DND-41 (cell line): ENCODE measurements around the gene SCD.
A peak's percentile ranks its signal among the peaks of the same experiment; 100 is the strongest.

Source experiments
- ATAC-seq: fragments of 200-7000 bp; cut with Tn5 transposase; 3 replicates; pipeline ENCODE4 v1.9.1; 2021; ENCODE audit warnings: low read depth; ENCODE audit not compliant: insufficient read depth
- DNase-seq: peaks from one replicate; pipeline ENCODE4 v3.0.0-alpha.2; 2020
- H2AFZ ChIP-seq: 2 replicates; pipeline ENCODE4 v1.6.0; 2012; ENCODE audit warnings: low read depth, low read length
- H3K27ac ChIP-seq: 2 replicates; pipeline ENCODE4 v1.5.1; 2012; ENCODE audit warnings: low read length, inconsistent platforms
- H3K27me3 ChIP-seq: fragments of 200-600 bp; sonication (generic); 2 replicates; pipeline ENCODE4 v1.6.0; 2012; ENCODE audit warnings: low read length, mild to moderate bottlenecking, inconsistent platforms; ENCODE audit not compliant: insufficient read depth, poor library complexity
- H3K36me3 ChIP-seq: 2 replicates; pipeline ENCODE4 v1.5.1; 2012; ENCODE audit warnings: low read length, inconsistent platforms; ENCODE audit not compliant: insufficient read depth
- H3K4me1 ChIP-seq: 2 replicates; pipeline ENCODE4 v1.5.1; 2012; ENCODE audit warnings: mild to moderate bottlenecking, low read length; ENCODE audit not compliant: insufficient read depth
- H3K4me2 ChIP-seq: 2 replicates; pipeline ENCODE4 v1.6.0; 2012; ENCODE audit warnings: mild to moderate bottlenecking, moderate library complexity, low read length, inconsistent platforms; ENCODE audit not compliant: insufficient read depth
- H3K4me3 ChIP-seq, 2 experiments: fragments of 200-600 bp in 1 of 2; shearing (Covaris generic) in 1 of 2; 2 replicates each; pipeline ENCODE4 v1.5.1; 2012 to 2016; ENCODE audit warnings: inconsistent platforms in 2 of 2, low read length in 2 of 2, mild to moderate bottlenecking in 2 of 2, low read depth in 1 of 2, moderate library complexity in 1 of 2
- H3K79me2 ChIP-seq: 2 replicates; pipeline ENCODE4 v1.6.0; 2012; ENCODE audit warnings: low read length, inconsistent platforms; ENCODE audit not compliant: insufficient read depth
- H3K9ac ChIP-seq: 2 replicates; pipeline ENCODE4 v1.6.0; 2012; ENCODE audit warnings: low read depth, mild to moderate bottlenecking, inconsistent platforms, low read length, moderate library complexity
- H3K9me3 ChIP-seq: 2 replicates; pipeline ENCODE4 v1.5.1; 2012; ENCODE audit warnings: low read length, moderate library complexity, mild to moderate bottlenecking, inconsistent platforms; ENCODE audit not compliant: insufficient read depth, severe bottlenecking
- H4K20me1 ChIP-seq: 2 replicates; pipeline ENCODE4 v1.6.0; 2012; ENCODE audit warnings: low read length; ENCODE audit not compliant: insufficient read depth
- CTCF ChIP-seq: IDR thresholded peaks from 2 replicates; pipeline ENCODE4 v1.5.1; 2012; ENCODE audit warnings: borderline replicate concordance, low read length, moderate library complexity, mild to moderate bottlenecking; ENCODE audit not compliant: poor library complexity, severe bottlenecking; ENCODE audit errors: extremely low read depth
- EZH2 ChIP-seq: IDR thresholded peaks from 3 replicates; pipeline ENCODE4 v1.6.1; 2012; ENCODE audit warnings: borderline replicate concordance, low read depth, mild to moderate bottlenecking, moderate library complexity, low read length, inconsistent platforms; ENCODE audit not compliant: severe bottlenecking

SCD gene

GRCh38 chr10:100340948-100341847, 5.8 kb upstream of the SCD start:
- DNase-seq, result no peak
- H3K4me3 ChIP-seq, result no peak overlapping the region
- H4K20me1 ChIP-seq, result no peaks in the 10 kb centered on the region
- TF ChIP-seq CTCF (no peak), EZH2 (no peak)
- peaks cover 16% of the 10 kb centered on the region for H3K4me1 ChIP-seq
- no peaks in the 10 kb centered on the region for H3K36me3 ChIP-seq
- ATAC-seq, result no peak
- 0 out of 2 replicates have a peak overlapping the region, but pooled peaks have one; percentile 9 for H3K9ac ChIP-seq
- no peaks in the 10 kb centered on the region for H3K9me3 ChIP-seq
- H3K4me2 ChIP-seq, result no peak overlapping the region
- peak overlapping the region; percentile 39; the same call in 1 of the 2 replicates for H2AFZ ChIP-seq
- no peak overlapping the region for H3K27ac ChIP-seq
- no peaks in the 10 kb centered on the region for H3K27me3 ChIP-seq
- peaks cover 6% of the 10 kb centered on the region for H3K79me2 ChIP-seq

GRCh38 chr10:100341953-100342626, 4.9 kb upstream of the SCD start:
- Histone ChIP-seq H3K27me3 (no peaks in the 10 kb centered on the region), H3K4me2 (no peak overlapping the region), H3K79me2 (peaks cover 13% of the 10 kb centered on the region), H4K20me1 (no peaks in the 10 kb centered on the region), H3K9ac (no peak overlapping the region), H3K9me3 (no peaks in the 10 kb centered on the region), H3K27ac (no peak overlapping the region), H3K4me1 (peaks cover 18% of the 10 kb centered on the region), H2AFZ (no peak overlapping the region; the same call in 1 of the 2 replicates), H3K36me3 (no peaks in the 10 kb centered on the region; the same call in 1 of the 2 replicates), H3K4me3 (no peak overlapping the region)
- ATAC-seq (no peak), DNase-seq (peak; percentile 51)
- TF ChIP-seq CTCF, result peak; percentile 71
- no peak for TF ChIP-seq EZH2

GRCh38 chr10:100342627-100342972, 4.4 kb upstream of the SCD start:
- H3K27ac ChIP-seq, result no peak overlapping the region
- no peak overlapping the region for H3K9ac ChIP-seq
- H2AFZ ChIP-seq, result no peak overlapping the region; the same call in 1 of the 2 replicates
- no peak overlapping the region for H3K4me3 ChIP-seq
- H3K79me2 ChIP-seq, result peaks cover 18% of the 10 kb centered on the region
- no peaks in the 10 kb centered on the region; the same call in 1 of the 2 replicates for H4K20me1 ChIP-seq
- no peak overlapping the region for H3K4me2 ChIP-seq
- TF ChIP-seq EZH2 (no peak), CTCF (no peak)
- peaks cover 18% of the 10 kb centered on the region for H3K4me1 ChIP-seq
- no peak for ATAC-seq
- H3K27me3 ChIP-seq, result no peaks in the 10 kb centered on the region
- no peaks in the 10 kb centered on the region for H3K9me3 ChIP-seq
- no peak for DNase-seq
- H3K36me3 ChIP-seq, result peaks cover 5% of the 10 kb centered on the region; the same call in 1 of the 2 replicates
